Measurements from ENCODE around the gene TAS2R31.
"Not testable (repeated sequence)": the region's sequence is repeated elsewhere in the genome, so short reads cannot be mapped to it uniquely, and the experiment has no call there.

Gene TAS2R31

DNA sequence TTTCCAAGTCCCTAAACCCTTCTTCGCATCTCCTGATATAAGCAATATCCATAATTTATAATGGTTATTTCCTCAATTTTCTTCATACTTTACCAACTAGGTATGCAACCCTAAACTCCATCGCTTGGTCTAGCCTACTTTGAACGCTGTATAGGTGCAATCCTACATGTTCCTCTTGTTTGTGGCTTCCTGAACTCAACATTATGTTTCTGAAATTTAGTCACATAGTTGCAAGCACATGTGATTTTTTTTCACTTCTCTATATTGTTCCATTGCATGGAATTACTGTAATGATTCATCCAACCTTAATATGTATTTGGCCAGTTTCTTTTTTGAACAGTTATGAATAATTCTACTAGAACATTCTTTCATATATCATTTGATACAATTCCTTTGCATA is 2.8 kb upstream of the TAS2R31 start:
- H3K27ac Mint-ChIP-seq; H3K27me3 Mint-ChIP-seq (ENCODE audit: low read depth); H3K4me1 Mint-ChIP-seq (ENCODE audit: low read depth); H3K4me3 Mint-ChIP-seq; H3K9me3 Mint-ChIP-seq: not testable (repeated sequence)
- H3K36me3 Mint-ChIP-seq (ENCODE audit: low read depth): peaks cover 12% of the 10 kb centered on the region

DNA sequence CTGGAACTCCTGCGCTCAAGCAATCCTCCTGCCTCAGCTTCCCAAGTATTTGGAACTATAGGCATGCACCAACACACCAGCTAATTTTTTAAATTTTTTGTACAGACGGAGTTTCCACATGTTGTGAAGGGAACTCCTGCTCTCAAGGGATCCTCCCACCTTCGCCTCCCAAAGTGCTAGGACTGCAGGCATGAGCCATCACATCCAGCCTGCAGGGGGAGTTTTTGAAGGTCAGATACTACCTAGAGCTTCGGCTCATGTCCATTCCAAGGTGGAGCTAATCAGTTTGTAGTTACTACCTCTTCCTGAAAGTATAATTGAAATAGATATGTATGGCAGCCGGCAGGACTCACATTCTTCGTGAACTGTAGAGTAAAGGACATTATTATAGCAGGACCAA is 5.1 kb downstream of the TAS2R31 start:
- no peaks in the 10 kb centered on the region for H3K27me3 Mint-ChIP-seq (ENCODE audit: low read depth)
- H3K4me1 Mint-ChIP-seq (ENCODE audit: low read depth): peaks cover 3% of the 10 kb centered on the region
- peaks cover 14% of the 10 kb centered on the region for H3K9me3 Mint-ChIP-seq
- no peak overlapping the region for H3K4me3 Mint-ChIP-seq
- peaks cover 36% of the 10 kb centered on the region for H3K36me3 Mint-ChIP-seq (ENCODE audit: low read depth)
- no peak overlapping the region for H3K27ac Mint-ChIP-seq

GRCh38 chr12:11023387-11023786 is 7.8 kb downstream of the TAS2R31 start:
- no peaks in the 10 kb centered on the region for H3K4me1 Mint-ChIP-seq (ENCODE audit: low read depth)
- H3K27ac Mint-ChIP-seq: no peak overlapping the region
- no peaks in the 10 kb centered on the region for H3K27me3 Mint-ChIP-seq (ENCODE audit: low read depth)
- H3K4me3 Mint-ChIP-seq: no peak overlapping the region
- peaks cover 26% of the 10 kb centered on the region for H3K36me3 Mint-ChIP-seq (ENCODE audit: low read depth)
- H3K9me3 Mint-ChIP-seq: peaks cover 11% of the 10 kb centered on the region

GRCh38 chr12:11022520-11022919 is 8.7 kb downstream of the TAS2R31 start, which contains the start of gene TAS2R19:
TAS2R19 (minus strand) TSS chr12:11022620; CDS start chr12:11022571, 49 bp downstream.
- Mint-ChIP-seq H3K36me3 (ENCODE audit: low read depth) (peaks cover 18% of the 10 kb centered on the region), H3K27ac (no peak within 1 kb of the TSS), H3K9me3 (peaks cover 11% of the 10 kb centered on the region), H3K4me3 (no peak within 1 kb of the TSS), H3K27me3 (ENCODE audit: low read depth) (no peaks in the 10 kb centered on the region), H3K4me1 (ENCODE audit: low read depth) (no peaks in the 10 kb centered on the region)

- H3K27me3 Mint-ChIP-seq (ENCODE audit: low read depth): no peaks in the 10 kb centered on the region
- peaks cover 3% of the 10 kb centered on the region for H3K4me1 Mint-ChIP-seq (ENCODE audit: low read depth)
- H3K4me3 Mint-ChIP-seq: no peak overlapping the region
- H3K36me3 Mint-ChIP-seq (ENCODE audit: low read depth): peaks cover 8% of the 10 kb centered on the region
- H3K27ac Mint-ChIP-seq: no peak overlapping the region
- H3K9me3 Mint-ChIP-seq: no peaks in the 10 kb centered on the region
Observed at GRCh38 chr12:11016937-11017336, 14.3 kb downstream of the TAS2R31 start.

DNA sequence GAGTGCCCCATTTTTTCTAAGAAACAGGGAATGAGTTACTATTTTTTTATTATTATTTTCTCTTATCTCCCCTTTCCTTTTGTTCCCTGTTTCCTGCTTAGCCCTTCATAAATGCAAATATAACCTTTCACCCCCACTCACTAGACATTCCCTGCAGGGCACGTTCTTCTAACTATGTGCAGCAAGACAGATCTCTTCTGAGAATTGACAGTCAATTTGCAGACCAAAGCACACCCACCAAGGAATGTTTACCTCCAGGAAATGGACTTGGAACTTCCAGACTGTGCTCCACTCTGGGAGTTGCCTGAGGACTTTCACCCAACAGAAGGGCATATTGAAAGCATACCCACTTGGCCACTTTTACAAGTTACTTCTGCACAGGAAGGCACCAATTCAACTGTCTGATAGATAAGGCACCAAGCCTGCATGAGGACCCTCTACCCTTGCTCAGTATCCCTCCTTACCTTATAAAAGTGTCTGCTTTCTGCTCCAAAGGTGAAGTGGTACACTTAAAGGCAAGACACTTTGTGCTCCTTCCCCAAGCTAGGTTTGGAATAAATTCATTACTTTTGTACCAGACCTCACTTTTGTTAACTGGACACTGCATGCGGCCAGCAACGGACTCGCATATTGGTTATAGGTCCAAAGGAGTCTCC is 15.3 kb downstream of the TAS2R31 start:
- Mint-ChIP-seq H3K27me3 (ENCODE audit: low read depth) (no peaks in the 10 kb centered on the region), H3K9me3 (no peaks in the 10 kb centered on the region), H3K36me3 (ENCODE audit: low read depth) (peaks cover 5% of the 10 kb centered on the region), H3K4me3 (no peak overlapping the region), H3K27ac (no peak overlapping the region), H3K4me1 (ENCODE audit: low read depth) (peaks cover 3% of the 10 kb centered on the region)

- H3K4me1 Mint-ChIP-seq (ENCODE audit: low read depth): peaks cover 3% of the 10 kb centered on the region
- H3K27me3 Mint-ChIP-seq (ENCODE audit: low read depth): no peaks in the 10 kb centered on the region
- H3K36me3 Mint-ChIP-seq (ENCODE audit: low read depth): peaks cover 5% of the 10 kb centered on the region
- no peaks in the 10 kb centered on the region for H3K9me3 Mint-ChIP-seq
- H3K4me3 Mint-ChIP-seq: no peak overlapping the region
- no peak overlapping the region for H3K27ac Mint-ChIP-seq
Observed at GRCh38 chr12:11014234-11014633, 17.0 kb downstream of the TAS2R31 start.

- H3K4me3 Mint-ChIP-seq: no peak overlapping the region
- H3K27ac Mint-ChIP-seq: no peak overlapping the region
- no peaks in the 10 kb centered on the region for H3K27me3 Mint-ChIP-seq (ENCODE audit: low read depth)
- no peaks in the 10 kb centered on the region for H3K9me3 Mint-ChIP-seq
- no peaks in the 10 kb centered on the region for H3K4me1 Mint-ChIP-seq (ENCODE audit: low read depth)
- peaks cover 3% of the 10 kb centered on the region for H3K36me3 Mint-ChIP-seq (ENCODE audit: low read depth)
Observed at GRCh38 chr12:11007608-11008007, 23.6 kb downstream of the TAS2R31 start.

- H3K4me3 Mint-ChIP-seq: no peak within 1 kb of the TSS
- H3K36me3 Mint-ChIP-seq (ENCODE audit: low read depth): peaks cover 9% of the 10 kb centered on the region
- H3K4me1 Mint-ChIP-seq (ENCODE audit: low read depth): no peaks in the 10 kb centered on the region
- H3K27me3 Mint-ChIP-seq (ENCODE audit: low read depth): no peaks in the 10 kb centered on the region
- H3K9me3 Mint-ChIP-seq: no peaks in the 10 kb centered on the region
- H3K27ac Mint-ChIP-seq: no peak within 1 kb of the TSS
Observed at GRCh38 chr12:10998204-10998603, 33.0 kb downstream of the TAS2R31 start, which contains the start of gene TAS2R20. TAS2R20 (minus strand) TSS chr12:10998304; CDS start chr12:10997875, 429 bp downstream.

- H3K4me1 Mint-ChIP-seq (ENCODE audit: low read depth): no peaks in the 10 kb centered on the region
- H3K4me3 Mint-ChIP-seq: no peak overlapping the region
- H3K36me3 Mint-ChIP-seq (ENCODE audit: low read depth): peaks cover 23% of the 10 kb centered on the region
- H3K9me3 Mint-ChIP-seq: peaks cover 16% of the 10 kb centered on the region
- no peak overlapping the region for H3K27ac Mint-ChIP-seq
- no peaks in the 10 kb centered on the region for H3K27me3 Mint-ChIP-seq (ENCODE audit: low read depth)
Observed at GRCh38 chr12:10994307-10994706, 36.9 kb downstream of the TAS2R31 start.

DNA sequence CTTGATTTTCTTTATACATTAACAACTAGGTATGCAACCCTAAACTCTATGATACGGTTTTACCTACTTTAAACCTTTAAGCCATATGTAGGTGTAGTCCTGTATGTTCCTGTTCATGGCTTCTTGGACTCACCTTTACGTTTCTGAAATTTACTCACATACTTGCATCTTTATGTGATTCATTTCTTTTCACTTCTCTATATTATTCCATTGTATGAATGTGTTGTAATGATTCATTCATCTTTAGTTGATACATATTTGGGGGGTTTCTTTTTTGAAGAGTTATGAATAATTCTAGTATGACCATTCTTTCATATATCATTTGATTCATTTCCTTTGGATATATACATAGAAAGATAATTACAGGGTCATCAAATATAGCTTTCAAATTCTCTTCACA is 42.1 kb downstream of the TAS2R31 start:
- H3K27me3 Mint-ChIP-seq (ENCODE audit: low read depth): peaks cover 31% of the 10 kb centered on the region
- no peak overlapping the region for H3K27ac Mint-ChIP-seq
- H3K9me3 Mint-ChIP-seq: peaks cover 16% of the 10 kb centered on the region
- peaks cover 3% of the 10 kb centered on the region for H3K4me1 Mint-ChIP-seq (ENCODE audit: low read depth)
- no peak overlapping the region for H3K4me3 Mint-ChIP-seq
- H3K36me3 Mint-ChIP-seq (ENCODE audit: low read depth): peaks cover 22% of the 10 kb centered on the region

DNA sequence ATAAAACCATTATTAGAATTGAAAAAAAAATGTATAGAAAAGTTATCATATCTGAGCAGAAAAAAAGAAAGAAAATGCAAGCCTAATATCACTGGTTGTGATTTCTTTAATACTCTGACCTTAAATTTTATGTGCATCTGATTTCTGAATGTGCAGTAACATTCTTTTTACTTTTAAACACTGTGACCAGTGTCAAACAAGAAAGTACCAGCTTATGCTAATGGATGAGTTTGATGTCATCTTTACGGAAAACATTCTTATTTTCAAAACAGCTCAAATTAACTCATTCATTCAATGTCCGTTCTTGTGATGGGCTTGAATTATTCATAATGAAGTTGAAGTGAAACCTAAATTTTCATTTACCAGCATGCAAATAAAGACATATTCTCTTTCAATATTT is 44.4 kb downstream of the TAS2R31 start, which contains the start of gene TAS2R50:
TSS of gene TAS2R50 (minus strand) at position 101 of the 400 bp plus-strand sequence. CDS start at position 49, 52 bp downstream.
- no peak within 1 kb of the TSS for H3K4me3 Mint-ChIP-seq
- H3K27ac Mint-ChIP-seq: no peak within 1 kb of the TSS
- H3K36me3 Mint-ChIP-seq (ENCODE audit: low read depth): peaks cover 26% of the 10 kb centered on the region
- H3K9me3 Mint-ChIP-seq: peaks cover 16% of the 10 kb centered on the region
- peaks cover 18% of the 10 kb centered on the region for H3K4me1 Mint-ChIP-seq (ENCODE audit: low read depth)
- peaks cover 43% of the 10 kb centered on the region for H3K27me3 Mint-ChIP-seq (ENCODE audit: low read depth)

- H3K27me3 Mint-ChIP-seq (ENCODE audit: low read depth): peaks cover 70% of the 10 kb centered on the region
- H3K9me3 Mint-ChIP-seq: no peaks in the 10 kb centered on the region
- peaks cover 15% of the 10 kb centered on the region for H3K36me3 Mint-ChIP-seq (ENCODE audit: low read depth)
- H3K27ac Mint-ChIP-seq: peak overlapping the region; percentile 22
- no peak overlapping the region for H3K4me3 Mint-ChIP-seq
- H3K4me1 Mint-ChIP-seq (ENCODE audit: low read depth): peaks cover 21% of the 10 kb centered on the region
Observed at GRCh38 chr12:10982244-10982643, 49.0 kb downstream of the TAS2R31 start.

All from T-helper 1 cell treated with Interleukin-12 subunit alpha and Interleukin-12 subunit beta and Interleukin-4 antibody, amounts not matched to agents 30 μg/mL and 1 μg/mL, for 36 hours (primary cell).